Measurements from ENCODE around the gene OTOS.

Gene OTOS

DNA sequence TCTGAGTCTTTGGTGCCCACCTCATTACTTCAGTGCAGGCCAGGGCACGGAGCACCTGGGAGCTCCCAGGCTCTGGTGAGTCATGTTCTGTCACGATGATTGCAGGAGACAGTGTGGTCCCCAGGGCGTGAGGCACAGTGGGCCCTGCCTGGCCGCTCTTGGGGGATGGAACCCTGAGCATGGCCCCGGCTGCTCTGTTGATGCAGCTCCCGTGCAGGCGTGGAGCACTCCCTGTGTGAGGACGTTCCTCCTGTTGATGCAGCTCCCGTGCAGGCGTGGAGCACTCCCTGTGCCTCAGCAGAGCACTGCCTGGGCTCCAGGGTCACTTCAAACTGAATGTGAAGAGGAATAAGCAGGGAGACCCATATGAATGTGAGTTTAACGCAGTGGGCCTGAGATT is 34.5 kb downstream of the OTOS start:
- H3K27ac ChIP-seq (ENCODE audit: low read depth, low read length) = no peak overlapping the region
- no peaks in the 10 kb centered on the region for H3K36me3 ChIP-seq (ENCODE audit: insufficient read depth, low read length)
- no peaks in the 10 kb centered on the region for H3K9me3 ChIP-seq (ENCODE audit: low read length)
- H3K4me1 ChIP-seq (ENCODE audit: insufficient read depth, low read length) = no peaks in the 10 kb centered on the region
- no peak overlapping the region for H3K9ac ChIP-seq (ENCODE audit: low read length)
- no peak overlapping the region for H3K4me3 ChIP-seq (ENCODE audit: low read depth in 1 of 2, low read length in 2 of 2)
- peaks cover 0 to 4% of the 10 kb centered on the region in 2 donors for H3K27me3 ChIP-seq (ENCODE audit: control insufficient read depth in 1 of 2, insufficient read depth in 2 of 2, low read length in 2 of 2)

DNA sequence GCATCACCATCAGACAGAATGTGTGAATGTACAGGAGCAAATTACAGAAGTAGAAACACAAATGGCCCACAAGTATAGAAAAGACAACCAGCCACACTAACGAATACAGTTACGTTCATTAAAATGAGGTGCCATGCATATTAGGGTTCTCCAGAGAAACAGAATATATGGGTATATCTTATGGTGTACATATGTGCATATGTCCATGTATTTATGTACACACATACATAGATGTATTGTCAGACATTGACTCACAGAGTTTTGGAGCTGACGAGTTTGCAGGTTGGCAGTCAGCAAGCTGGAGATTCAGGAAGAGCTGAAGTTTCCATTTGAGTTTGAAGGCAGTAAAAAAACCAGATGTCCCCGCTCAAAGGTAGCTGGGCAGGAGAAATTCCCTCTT is 37.3 kb downstream of the OTOS start:
- no peaks in the 10 kb centered on the region for H3K9me3 ChIP-seq (ENCODE audit: low read length)
- H3K4me1 ChIP-seq (ENCODE audit: insufficient read depth, low read length) = no peaks in the 10 kb centered on the region
- peaks cover 0 to 4% of the 10 kb centered on the region in 2 donors for H3K27me3 ChIP-seq (ENCODE audit: control insufficient read depth in 1 of 2, insufficient read depth in 2 of 2, low read length in 2 of 2)
- no peak overlapping the region for H3K27ac ChIP-seq (ENCODE audit: low read depth, low read length)
- no peaks in the 10 kb centered on the region for H3K36me3 ChIP-seq (ENCODE audit: insufficient read depth, low read length)
- H3K9ac ChIP-seq (ENCODE audit: low read length) = no peak overlapping the region
- H3K4me3 ChIP-seq (ENCODE audit: low read depth in 1 of 2, low read length in 2 of 2) = no peak overlapping the region

DNA sequence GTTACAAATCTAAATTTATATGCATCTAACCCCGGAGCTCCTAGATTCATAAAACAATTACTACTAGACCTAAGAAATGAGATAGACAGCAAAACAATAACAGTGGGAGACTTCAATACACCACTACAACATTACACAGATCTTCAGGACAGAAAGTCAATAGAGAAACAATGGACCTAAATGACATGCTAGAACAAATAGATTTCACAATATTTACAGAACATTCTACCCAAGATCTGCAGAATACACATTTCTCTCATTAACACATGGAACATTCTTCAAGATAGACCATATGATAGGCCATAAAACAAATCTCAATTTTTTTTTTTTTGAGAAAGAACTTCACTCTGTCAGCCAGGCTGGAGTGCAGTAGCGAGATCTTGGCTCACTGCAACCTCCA is 42.1 kb downstream of the OTOS start:
- H3K27me3 ChIP-seq (ENCODE audit: control insufficient read depth in 1 of 2, insufficient read depth in 2 of 2, low read length in 2 of 2) = peaks cover 8 to 24% of the 10 kb centered on the region in 2 donors

DNA sequence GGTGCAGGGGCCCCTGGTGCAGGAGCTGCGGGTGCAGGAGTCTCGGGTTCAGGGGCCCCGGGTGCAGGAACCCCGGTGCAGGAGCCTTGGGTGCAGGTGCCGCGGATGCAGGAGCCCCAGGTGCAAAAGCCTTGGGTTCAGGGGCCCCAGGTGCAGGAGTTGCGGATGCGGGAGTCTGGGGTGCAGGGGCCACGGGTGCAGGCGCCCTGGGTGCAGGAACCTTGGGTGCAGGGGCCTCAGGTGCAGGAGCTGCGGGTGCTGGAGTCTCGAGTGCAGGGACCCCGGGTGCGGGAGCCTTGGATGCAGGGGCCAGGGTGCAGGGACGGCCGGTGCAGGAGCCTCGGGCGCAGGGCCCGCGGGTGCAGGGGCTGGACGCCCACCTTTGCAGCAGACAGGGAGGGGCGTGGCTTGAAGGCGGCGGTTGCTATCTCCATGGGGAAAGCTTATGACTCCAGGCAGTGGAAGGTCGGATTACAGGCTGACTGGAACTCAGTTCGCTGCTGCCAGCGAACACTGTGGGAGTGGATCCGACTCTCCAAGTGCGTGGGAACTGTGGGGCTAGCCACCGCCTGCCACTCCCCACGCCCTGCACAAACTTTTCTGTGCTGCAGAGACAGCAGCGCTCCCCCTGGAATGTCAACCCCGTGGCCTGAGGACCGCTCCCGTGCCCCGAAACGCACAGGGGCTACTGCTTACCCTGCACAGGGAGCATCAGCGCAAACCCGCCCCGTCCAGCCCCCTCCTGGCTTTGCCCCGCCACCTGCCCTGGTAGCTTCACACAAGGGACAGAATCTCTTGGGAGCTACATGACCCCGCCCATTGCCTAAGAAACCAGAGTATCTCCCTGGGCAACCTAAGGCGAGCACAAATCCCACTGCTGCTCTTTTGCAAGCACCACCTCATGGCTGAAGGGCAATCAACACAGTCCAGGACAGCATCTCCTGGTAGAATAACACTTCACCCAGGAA is 44.6 kb downstream of the OTOS start:
- Histone ChIP-seq H3K4me1 (ENCODE audit: insufficient read depth, low read length) (no peaks in the 10 kb centered on the region), H3K36me3 (ENCODE audit: insufficient read depth, low read length) (no peaks in the 10 kb centered on the region), H3K27ac (ENCODE audit: low read depth, low read length) (no peak overlapping the region), H3K27me3 (ENCODE audit: control insufficient read depth in 1 of 2, insufficient read depth in 2 of 2, low read length in 2 of 2) (peaks cover 8 to 24% of the 10 kb centered on the region in 2 donors), H3K4me3 (ENCODE audit: low read depth in 1 of 2, low read length in 2 of 2) (no peak overlapping the region), H3K9ac (ENCODE audit: low read length) (no peak overlapping the region), H3K9me3 (ENCODE audit: low read length) (no peaks in the 10 kb centered on the region)

More for the DNA sequence above, 42.1 kb downstream of the OTOS start:
- Histone ChIP-seq H3K27ac (ENCODE audit: low read depth, low read length) (no peak overlapping the region), H3K4me1 (ENCODE audit: insufficient read depth, low read length) (no peaks in the 10 kb centered on the region), H3K9ac (ENCODE audit: low read length) (no peak overlapping the region), H3K4me3 (ENCODE audit: low read depth in 1 of 2, low read length in 2 of 2) (no peak overlapping the region), H3K9me3 (ENCODE audit: low read length) (no peaks in the 10 kb centered on the region), H3K36me3 (ENCODE audit: insufficient read depth, low read length) (no peaks in the 10 kb centered on the region)

DNA sequence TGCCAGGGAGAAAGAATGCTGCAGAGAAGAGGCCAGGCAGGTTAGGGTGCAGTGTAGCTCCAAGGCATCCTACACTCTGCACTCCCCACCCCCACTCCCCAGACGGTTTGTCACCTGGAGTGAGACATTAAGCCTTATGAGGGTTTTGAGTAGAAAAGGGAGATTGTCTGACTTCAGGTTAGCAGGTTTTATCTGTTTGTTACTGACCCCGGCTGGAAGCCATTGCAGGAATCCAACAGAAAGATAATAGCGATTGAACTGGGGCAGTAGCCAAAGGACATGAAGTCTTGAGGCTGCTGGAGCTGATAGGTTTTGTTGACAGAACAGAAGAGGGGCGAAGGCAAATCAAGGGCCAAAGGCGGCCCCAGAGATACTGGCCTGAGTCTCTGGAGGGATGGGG is 51.2 kb downstream of the OTOS start:
- no peak overlapping the region for H3K4me3 ChIP-seq (ENCODE audit: low read depth in 1 of 2, low read length in 2 of 2)
- H3K4me1 ChIP-seq (ENCODE audit: insufficient read depth, low read length) = no peaks in the 10 kb centered on the region
- peaks cover 0 to under 1% of the 10 kb centered on the region in 2 donors for H3K27me3 ChIP-seq (ENCODE audit: control insufficient read depth in 1 of 2, insufficient read depth in 2 of 2, low read length in 2 of 2)
- no peak overlapping the region for H3K27ac ChIP-seq (ENCODE audit: low read depth, low read length)
- no peaks in the 10 kb centered on the region for H3K9me3 ChIP-seq (ENCODE audit: low read length)
- H3K36me3 ChIP-seq (ENCODE audit: insufficient read depth, low read length) = no peaks in the 10 kb centered on the region
- H3K9ac ChIP-seq (ENCODE audit: low read length) = no peak overlapping the region

All from muscle layer of colon (tissue), 2 donors.